Mesendoderm (in vitro differentiated cells): ENCODE data around the gene HDAC10.

Source experiments
- DNase-seq: peaks from one replicate; pipeline ENCODE4 v3.0.0; 2013
- H2AK5ac ChIP-seq: 2 replicates; pipeline ENCODE4 v1.6.1; 2013; ENCODE audit warnings: low read length, inconsistent platforms
- H2BK120ac ChIP-seq: 2 replicates; pipeline ENCODE4 v1.6.1; 2013; ENCODE audit warnings: low read depth, mild to moderate bottlenecking, low read length, moderate library complexity, mixed read lengths
- H2BK15ac ChIP-seq: replicated peaks from 2 replicates; pipeline ENCODE4 v1.6.1; 2013; ENCODE audit warnings: low read depth, mild to moderate bottlenecking, moderate library complexity
- H2BK5ac ChIP-seq: 2 replicates; pipeline ENCODE4 v1.6.1; 2013; ENCODE audit warnings: low read length, inconsistent platforms
- H3K18ac ChIP-seq: 2 replicates; pipeline ENCODE4 v1.6.1; 2013; ENCODE audit warnings: mild to moderate bottlenecking, low read length, mixed read lengths
- H3K23ac ChIP-seq: one replicate; pipeline ENCODE4 v1.6.1; 2013; ENCODE audit warnings: low read length
- H3K27ac ChIP-seq: 2 replicates; pipeline ENCODE4 v1.5.1; 2013; ENCODE audit warnings: low read depth, mild to moderate bottlenecking, inconsistent platforms, low read length, moderate library complexity
- H3K27me3 ChIP-seq: 2 replicates; pipeline ENCODE4 v1.6.1; 2013; ENCODE audit warnings: low read length, control low read depth, mild to moderate bottlenecking, inconsistent platforms; ENCODE audit not compliant: insufficient read depth, poor library complexity
- H3K36me3 ChIP-seq: 2 replicates; pipeline ENCODE4 v1.6.1; 2013; ENCODE audit warnings: low read length, inconsistent platforms; ENCODE audit not compliant: control insufficient read depth, insufficient read depth
- H3K4ac ChIP-seq: one replicate; pipeline ENCODE4 v1.6.1; 2013; ENCODE audit warnings: low read depth, mild to moderate bottlenecking, low read length, moderate library complexity
- H3K4me1 ChIP-seq: 2 replicates; pipeline ENCODE4 v1.6.1; 2013; ENCODE audit warnings: low read depth, low read length, inconsistent platforms; ENCODE audit not compliant: control insufficient read depth
- H3K4me2 ChIP-seq: 2 replicates; pipeline ENCODE4 v1.6.1; 2013; ENCODE audit warnings: low read length
- H3K4me3 ChIP-seq: 2 replicates; pipeline ENCODE4 v1.5.1; 2013; ENCODE audit warnings: mild to moderate bottlenecking, low read length
- H3K56ac ChIP-seq: one replicate; pipeline ENCODE4 v1.6.1; 2013; ENCODE audit warnings: low read length
- H3K79me1 ChIP-seq: 2 replicates; pipeline ENCODE4 v1.6.1; 2013; ENCODE audit warnings: low read length, inconsistent platforms
- H3K79me2 ChIP-seq: 2 replicates; pipeline ENCODE4 v1.6.1; 2013; ENCODE audit warnings: mild to moderate bottlenecking, low read length; ENCODE audit not compliant: control insufficient read depth, insufficient read depth
- H3K9ac ChIP-seq: 2 replicates; pipeline ENCODE4 v1.6.1; 2013; ENCODE audit warnings: low read length, inconsistent platforms
- H4K5ac ChIP-seq: one replicate; pipeline ENCODE4 v1.6.1; 2013; ENCODE audit warnings: low read length
- H4K8ac ChIP-seq: one replicate; pipeline ENCODE4 v1.6.1; 2013; ENCODE audit warnings: low read depth, mild to moderate bottlenecking, control low read depth, low read length, moderate library complexity
- WGBS: extraction: QIAGEN DNeasy Blood & Tissue Kit; methylation state at CpG from one replicate; pipeline ENCODE4 v1.1.7; 2013; ENCODE audit warnings: low lambda C conversion rate, missing lambda C conversion rate; ENCODE audit not compliant: insufficient coverage; ENCODE audit errors: extremely low coverage; 5-methylcytosine and 5-hydroxymethylcytosine counted together

Gene HDAC10

DNA sequence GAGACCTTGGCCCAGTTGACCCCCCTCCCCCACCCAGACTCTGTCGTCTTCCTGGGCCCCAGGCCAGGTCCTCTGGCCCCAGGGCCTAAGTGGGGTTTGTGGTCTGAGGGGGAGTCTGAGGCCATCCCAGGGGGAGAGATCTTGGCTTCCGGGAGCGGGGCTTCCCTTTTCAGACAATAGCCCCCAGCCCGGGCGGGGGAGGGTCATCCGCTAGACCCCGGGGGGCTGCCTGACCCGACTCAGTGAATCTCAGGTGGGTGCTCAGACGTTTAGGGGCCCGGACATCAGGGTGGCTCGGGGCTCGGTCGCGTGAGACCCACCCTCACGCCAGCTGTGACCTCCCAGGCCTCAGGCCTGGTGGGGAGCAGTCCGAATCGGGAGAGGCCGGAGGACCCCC is 18.5 kb upstream of the HDAC10 start:
- Histone ChIP-seq H2AK5ac (no peak overlapping the region), H3K9ac (no peak overlapping the region), H3K4me1 (no peaks in the 10 kb centered on the region), H4K5ac (no peak overlapping the region), H3K4ac (no peak overlapping the region), H3K56ac (no peak overlapping the region), H3K18ac (no peak overlapping the region), H3K4me2 (no peak overlapping the region), H3K27ac (no peak overlapping the region), H4K8ac (no peak overlapping the region), H3K27me3 (peaks cover 5% of the 10 kb centered on the region), H3K36me3 (no peaks in the 10 kb centered on the region), H2BK120ac (no peak overlapping the region), H3K4me3 (no peak overlapping the region), H3K23ac (no peak overlapping the region), H2BK5ac (no peak overlapping the region), H3K79me1 (no peaks in the 10 kb centered on the region), H3K79me2 (no peaks in the 10 kb centered on the region), H2BK15ac (no peak overlapping the region)
- DNase-seq, result no peak
- WGBS, result no CpG with 5 or more reads among the region's 18 CpGs

DNA sequence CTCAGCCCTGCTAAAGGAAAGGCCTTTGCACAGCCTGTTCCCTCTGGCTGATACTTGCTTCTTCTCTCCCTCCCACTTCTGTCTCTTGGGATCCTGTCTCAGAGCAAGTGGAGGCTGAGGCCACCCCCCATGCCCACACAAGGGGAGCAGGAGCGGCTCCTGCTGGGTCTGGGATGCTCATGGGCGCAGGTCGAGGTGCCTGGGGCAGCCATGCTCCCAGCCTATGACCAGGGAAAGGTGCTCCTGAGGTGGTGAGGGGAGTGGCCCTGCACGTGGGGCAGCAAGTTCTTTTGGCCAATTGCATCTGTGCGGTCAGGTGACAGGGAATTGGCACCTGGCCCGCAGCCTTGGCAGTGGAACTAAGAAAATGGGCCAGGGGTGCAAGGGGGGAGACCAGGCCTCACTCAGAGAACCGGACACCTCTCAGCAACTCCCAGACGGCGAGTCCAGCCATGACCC is 17.6 kb upstream of the HDAC10 start:
- no peak for DNase-seq
- Histone ChIP-seq H3K4me2 (no peak overlapping the region), H2BK5ac (no peak overlapping the region), H3K9ac (no peak overlapping the region), H3K27ac (no peak overlapping the region), H3K56ac (no peak overlapping the region), H3K79me1 (no peaks in the 10 kb centered on the region), H2BK120ac (no peak overlapping the region), H3K36me3 (no peaks in the 10 kb centered on the region), H3K18ac (no peak overlapping the region), H4K8ac (no peak overlapping the region), H3K23ac (no peak overlapping the region), H2AK5ac (no peak overlapping the region), H3K4me1 (no peaks in the 10 kb centered on the region), H3K4me3 (no peak overlapping the region), H4K5ac (no peak overlapping the region), H3K79me2 (no peaks in the 10 kb centered on the region), H3K27me3 (peaks cover 5% of the 10 kb centered on the region), H2BK15ac (no peak overlapping the region), H3K4ac (no peak overlapping the region)
- no CpG with 5 or more reads among the region's 9 CpGs for WGBS

GRCh38 chr22:50267591-50268390 is 16.7 kb upstream of the HDAC10 start:
- Histone ChIP-seq H4K8ac (no peak overlapping the region), H3K27ac (no peak overlapping the region), H2BK15ac (no peak overlapping the region), H3K18ac (no peak overlapping the region), H3K9ac (no peak overlapping the region), H3K23ac (no peak overlapping the region), H3K79me1 (no peaks in the 10 kb centered on the region), H3K4me3 (no peak overlapping the region), H3K56ac (no peak overlapping the region), H2BK5ac (no peak overlapping the region), H3K4ac (no peak overlapping the region), H2BK120ac (no peak overlapping the region), H3K79me2 (no peaks in the 10 kb centered on the region), H4K5ac (no peak overlapping the region), H3K4me2 (no peak overlapping the region), H2AK5ac (no peak overlapping the region), H3K36me3 (no peaks in the 10 kb centered on the region), H3K4me1 (no peaks in the 10 kb centered on the region), H3K27me3 (peaks cover 5% of the 10 kb centered on the region)
- no peak for DNase-seq
- no CpG with 5 or more reads among the region's 75 CpGs for WGBS

- H2AK5ac ChIP-seq, result no peak overlapping the region
- H3K79me2 ChIP-seq, result no peaks in the 10 kb centered on the region
- WGBS, result no CpG with 5 or more reads among the region's 37 CpGs
- H3K36me3 ChIP-seq, result no peaks in the 10 kb centered on the region
- no peak overlapping the region for H2BK120ac ChIP-seq
- no peak overlapping the region for H3K27ac ChIP-seq
- no peak overlapping the region for H4K5ac ChIP-seq
- no peak overlapping the region for H2BK15ac ChIP-seq
- no peak overlapping the region for H4K8ac ChIP-seq
- no peak overlapping the region for H3K56ac ChIP-seq
- no peak overlapping the region for H3K18ac ChIP-seq
- H3K4me3 ChIP-seq, result no peak overlapping the region
- no peak for DNase-seq
- peaks cover 5% of the 10 kb centered on the region for H3K27me3 ChIP-seq
- H3K4ac ChIP-seq, result no peak overlapping the region
- no peaks in the 10 kb centered on the region for H3K4me1 ChIP-seq
- no peak overlapping the region for H3K4me2 ChIP-seq
- no peaks in the 10 kb centered on the region for H3K79me1 ChIP-seq
- no peak overlapping the region for H2BK5ac ChIP-seq
- no peak overlapping the region for H3K23ac ChIP-seq
- no peak overlapping the region for H3K9ac ChIP-seq
These were observed 15.9 kb upstream of the HDAC10 start for GRCh38 chr22:50266994-50267393.

DNA sequence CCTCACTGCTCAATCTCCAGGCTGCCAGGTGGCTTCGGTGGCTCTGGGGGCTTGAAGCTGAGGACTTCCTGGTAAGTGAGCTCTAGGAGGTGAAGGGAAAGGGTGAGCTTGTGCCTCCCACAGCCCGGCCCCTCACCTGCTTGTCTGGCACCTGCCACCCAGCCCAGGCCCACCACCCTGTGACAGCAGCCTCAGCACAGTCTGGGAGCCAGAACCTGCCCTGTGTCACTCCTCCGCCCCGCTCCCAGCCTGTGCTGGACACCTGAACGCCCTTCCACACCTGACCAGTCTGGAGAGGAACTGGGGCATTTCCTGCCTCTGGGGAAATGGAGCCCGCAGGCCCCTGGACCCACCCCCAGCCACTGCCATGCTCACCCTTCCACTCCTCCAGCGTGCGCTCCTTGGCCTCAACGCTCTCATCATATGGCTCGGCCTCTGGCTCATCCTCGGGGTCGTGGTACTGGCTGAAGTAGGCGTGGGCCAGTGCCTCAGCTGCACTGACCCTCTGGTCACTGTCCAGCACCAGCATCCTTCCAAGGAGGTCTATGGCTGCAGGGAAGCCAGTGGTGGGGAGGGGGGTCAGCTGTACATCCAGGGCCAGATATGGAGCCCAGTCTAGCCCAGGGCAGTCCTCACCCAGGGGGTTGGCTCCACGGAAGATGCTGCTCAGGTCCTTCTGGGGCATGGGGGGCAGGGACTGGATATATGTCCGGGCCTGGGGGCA is 14.0 kb upstream of the HDAC10 start:
- no peak overlapping the region for H3K56ac ChIP-seq
- peaks cover 5% of the 10 kb centered on the region for H3K27me3 ChIP-seq
- no peak overlapping the region for H2BK5ac ChIP-seq
- no peak overlapping the region for H3K4me2 ChIP-seq
- DNase-seq, result no peak
- no peak overlapping the region for H4K5ac ChIP-seq
- no peak overlapping the region for H3K27ac ChIP-seq
- H3K4me1 ChIP-seq, result no peaks in the 10 kb centered on the region
- no peak overlapping the region for H2BK120ac ChIP-seq
- H2BK15ac ChIP-seq, result no peak overlapping the region
- no peak overlapping the region for H3K4me3 ChIP-seq
- H3K9ac ChIP-seq, result no peak overlapping the region
- no peak overlapping the region for H3K4ac ChIP-seq
- WGBS, result no CpG with 5 or more reads among the region's 15 CpGs
- no peaks in the 10 kb centered on the region for H3K36me3 ChIP-seq
- H3K79me2 ChIP-seq, result no peaks in the 10 kb centered on the region
- H4K8ac ChIP-seq, result no peak overlapping the region
- H2AK5ac ChIP-seq, result no peak overlapping the region
- H3K18ac ChIP-seq, result no peak overlapping the region
- no peaks in the 10 kb centered on the region for H3K79me1 ChIP-seq
- no peak overlapping the region for H3K23ac ChIP-seq
